Measurements from ENCODE around the gene KRTAP13-1. TPM values are rescaled to one million over a fixed set of nuclear protein-coding genes. Genes with fewer than 3 reads are reported as not detected.

KRTAP13-1 gene
- total and polyA plus RNA-seq, 2 of the 4 experiments (the other 2 are of a cell fraction) = not detected

DNA sequence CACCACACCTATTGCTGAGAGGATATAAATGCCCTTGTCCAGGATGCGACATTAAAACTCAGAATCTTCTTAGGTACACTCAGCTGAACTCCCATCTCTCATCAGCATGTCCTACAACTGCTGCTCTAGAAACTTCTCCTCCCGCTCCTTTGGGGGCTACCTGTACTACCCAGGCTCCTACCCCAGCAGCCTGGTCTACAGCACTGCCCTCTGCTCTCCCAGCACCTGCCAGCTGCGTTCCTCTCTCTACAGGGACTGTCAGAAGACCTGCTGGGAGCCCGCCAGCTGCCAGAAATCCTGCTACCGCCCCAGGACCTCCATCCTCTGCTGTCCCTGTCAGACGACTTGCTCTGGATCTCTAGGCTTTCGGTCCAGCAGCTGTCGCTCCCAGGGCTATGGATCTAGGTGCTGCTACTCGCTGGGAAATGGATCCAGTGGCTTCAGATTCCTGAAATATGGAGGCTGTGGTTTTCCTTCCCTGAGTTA, 34.4 kb downstream of the KRTAP13-1 start, which contains the start of gene KRTAP13-4:
Gene KRTAP13-4 (plus strand): TSS at position 51 of the 486 bp plus-strand sequence. CDS start 56 bp downstream, at position 107.
- dilution Hi-C loops (cut with HindIII; ENCODE audit: low sequenced_read_pairs, unreplicated experiment) (no loop called here), intact Hi-C loops (cut with micrococcal nuclease) (no loop called here), in situ Hi-C loops (cut with MboI; ENCODE audit: low sequenced_read_pairs) (no loop called here)
- no peaks in the 10 kb centered on the region for H3K9me1 ChIP-seq (ENCODE audit: insufficient read depth, low read length)
- no peak within 1 kb of the TSS for H2AK9ac ChIP-seq (replicated peaks; ENCODE audit: low read depth, low read length, poor library complexity)
- no peak within 1 kb of the TSS for H4K91ac ChIP-seq (ENCODE audit: insufficient read depth, low read depth, low read length)
- H4K5ac ChIP-seq (ENCODE audit: low read depth, low read length) = no peak within 1 kb of the TSS
- H2AFZ ChIP-seq (replicated peaks; ENCODE audit: low read length, poor library complexity) = no peak within 1 kb of the TSS
- H4K8ac ChIP-seq (ENCODE audit: low read depth in 2 of 2, low read length in 2 of 2) = no peak within 1 kb of the TSS
- H3K27me3 ChIP-seq (ENCODE audit: control insufficient read depth, insufficient read depth, low read length) = no peaks in the 10 kb centered on the region
- BruUV-seq (replicated peaks) = no TSS peak
- ChIA-PET POLR2A (ENCODE audit: unreplicated experiment) (no interaction called here), CTCF (no interaction called here)
- no peak for ATAC-seq (ENCODE audit: low read depth)
- H2AK5ac ChIP-seq (ENCODE audit: low read depth, low read length) = no peak within 1 kb of the TSS
- H3K4me2 ChIP-seq (ENCODE audit: low read depth, low read length) = no peak within 1 kb of the TSS
- no peak within 1 kb of the TSS for H3K4ac ChIP-seq (ENCODE audit: low read depth, low read length)
- TF ChIP-seq RFX5 (IDR thresholded peaks at IDR 0.05; ENCODE audit: low read depth, low read length) = no peak
- TF ChIP-seq CHD1 (IDR thresholded peaks at IDR 0.05; ENCODE audit: low read depth, low read length) = no peak
- TF ChIP-seq MAZ (IDR thresholded peaks at IDR 0.05; ENCODE audit: borderline replicate concordance, low read depth, low read length) = no peak
- TF ChIP-seq SMC3 (IDR thresholded peaks at IDR 0.05; ENCODE audit: low read depth, low read length) = no peak
- no peak for TF ChIP-seq POLR2A (IDR thresholded peaks at IDR 0.05; ENCODE audit: low read depth, low read length)
- no peak for TF ChIP-seq RAD21 (IDR thresholded peaks at IDR 0.05; ENCODE audit: low read length)
- TF ChIP-seq FOS (IDR thresholded peaks at IDR 0.05; ENCODE audit: low read depth, low read length) = no peak
- no peak for TF ChIP-seq CEBPB (IDR thresholded peaks at IDR 0.05; ENCODE audit: low read depth, low read length)
- TF ChIP-seq USF2 (IDR thresholded peaks at IDR 0.05; ENCODE audit: low read depth, low read length) = no peak
- no peak for TF ChIP-seq BHLHE40 (IDR thresholded peaks at IDR 0.05; ENCODE audit: low read depth, low read length)
- no peak for TF ChIP-seq MAFK (IDR thresholded peaks at IDR 0.05; ENCODE audit: low read depth, low read length)
- TF ChIP-seq, protein P1, sequence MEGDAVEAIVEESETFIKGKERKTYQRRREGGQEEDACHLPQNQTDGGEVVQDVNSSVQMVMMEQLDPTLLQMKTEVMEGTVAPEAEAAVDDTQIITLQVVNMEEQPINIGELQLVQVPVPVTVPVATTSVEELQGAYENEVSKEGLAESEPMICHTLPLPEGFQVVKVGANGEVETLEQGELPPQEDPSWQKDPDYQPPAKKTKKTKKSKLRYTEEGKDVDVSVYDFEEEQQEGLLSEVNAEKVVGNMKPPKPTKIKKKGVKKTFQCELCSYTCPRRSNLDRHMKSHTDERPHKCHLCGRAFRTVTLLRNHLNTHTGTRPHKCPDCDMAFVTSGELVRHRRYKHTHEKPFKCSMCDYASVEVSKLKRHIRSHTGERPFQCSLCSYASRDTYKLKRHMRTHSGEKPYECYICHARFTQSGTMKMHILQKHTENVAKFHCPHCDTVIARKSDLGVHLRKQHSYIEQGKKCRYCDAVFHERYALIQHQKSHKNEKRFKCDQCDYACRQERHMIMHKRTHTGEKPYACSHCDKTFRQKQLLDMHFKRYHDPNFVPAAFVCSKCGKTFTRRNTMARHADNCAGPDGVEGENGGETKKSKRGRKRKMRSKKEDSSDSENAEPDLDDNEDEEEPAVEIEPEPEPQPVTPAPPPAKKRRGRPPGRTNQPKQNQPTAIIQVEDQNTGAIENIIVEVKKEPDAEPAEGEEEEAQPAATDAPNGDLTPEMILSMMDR (conservative IDR thresholded peaks at IDR 0.05; ENCODE audit: low read depth, low read length) = no peak
- TF ChIP-seq NFE2L2 (IDR thresholded peaks at IDR 0.05; ENCODE audit: low read depth, low read length) = no peak
- TF ChIP-seq MXI1 (IDR thresholded peaks at IDR 0.05; ENCODE audit: borderline replicate concordance, low read depth, low read length) = no peak
- no peak for TF ChIP-seq RCOR1 (IDR thresholded peaks at IDR 0.05; ENCODE audit: insufficient replicate concordance, low read length)
- no peak for TF ChIP-seq ELK1 (IDR thresholded peaks at IDR 0.05; ENCODE audit: borderline replicate concordance, low read depth, low read length)
- H3K9me3 ChIP-seq (ENCODE audit: control insufficient read depth, insufficient read depth, low read length) = peaks cover 14% of the 10 kb centered on the region
- no peak within 1 kb of the TSS for H3K56ac ChIP-seq (ENCODE audit: extremely low read depth, insufficient read depth, low read length)
- H3K36me3 ChIP-seq (ENCODE audit: control insufficient read depth, insufficient read depth, low read length) = no peaks in the 10 kb centered on the region
- H2BK5ac ChIP-seq (ENCODE audit: low read depth, low read length, poor library complexity, severe bottlenecking) = no peak within 1 kb of the TSS
- H3K79me1 ChIP-seq (ENCODE audit: low read depth in 1 of 2, low read length in 2 of 2) = no peaks in the 10 kb centered on the region
- no peak within 1 kb of the TSS for H3K27ac ChIP-seq (ENCODE audit: insufficient read depth, low read length)
- H3K4me3 ChIP-seq (ENCODE audit: insufficient read depth, low read depth, low read length) = no peak within 1 kb of the TSS
- no peak within 1 kb of the TSS for H2BK20ac ChIP-seq (ENCODE audit: low read depth, low read length)
- H2BK15ac ChIP-seq (ENCODE audit: low read depth, low read length) = no peak within 1 kb of the TSS
- H2BK120ac ChIP-seq (ENCODE audit: low read depth, low read length) = no peak within 1 kb of the TSS
- no peak within 1 kb of the TSS for H3K9ac ChIP-seq (ENCODE audit: low read depth, low read length)
- no peaks in the 10 kb centered on the region for H3K4me1 ChIP-seq (ENCODE audit: control insufficient read depth, insufficient read depth, low read length)
- DNase-seq = no peak
- no peak within 1 kb of the TSS for H3K23ac ChIP-seq (ENCODE audit: low read depth, low read length)
- H4K20me1 ChIP-seq (ENCODE audit: insufficient read depth, low read length) = no peaks in the 10 kb centered on the region
- no CpG with 5 or more reads among the region's 9 CpGs for WGBS, 2 experiments (ENCODE audit: extremely low coverage in 2 of 2, insufficient read length in 1 of 2)
- H3K14ac ChIP-seq (replicated peaks; ENCODE audit: low read depth, low read length) = no peak within 1 kb of the TSS
- H3K18ac ChIP-seq (ENCODE audit: low read depth, low read length) = no peak within 1 kb of the TSS
